Measurements from ENCODE around the gene FGF11. TPM values are rescaled to one million over a fixed set of nuclear protein-coding genes. Genes with fewer than 3 reads are reported as not detected.
A peak's percentile ranks its signal among the peaks of the same experiment; 100 is the strongest.

The FGF11 gene
- total RNA-seq, 6 experiments from 2014 or later: 0.10 to 0.31 (median 0.24) TPM; not detected in 3

DNA sequence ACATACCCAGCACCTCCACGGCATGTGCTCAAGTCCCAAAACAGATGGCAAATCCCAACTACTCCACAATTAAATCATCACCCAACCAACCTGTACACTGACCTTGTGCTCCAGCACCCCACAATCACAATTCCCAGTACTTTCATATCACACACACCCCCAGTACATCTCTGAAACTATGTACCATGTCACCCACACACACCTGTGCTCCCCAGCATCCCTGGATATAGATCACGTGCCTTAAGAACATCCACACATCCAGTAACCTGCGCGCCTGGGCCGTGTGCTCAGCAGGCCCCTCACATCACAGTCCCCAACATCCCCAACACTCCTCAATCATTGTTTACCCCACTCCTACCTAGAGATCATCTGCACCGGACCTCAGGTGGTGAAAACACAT, 29.6 kb upstream of the FGF11 start:
- Mint-ChIP-seq H3K9me3 (no peaks in the 10 kb centered on the region), H3K36me3 (ENCODE audit: low read depth) (peaks cover 17% of the 10 kb centered on the region), H3K27me3 (ENCODE audit: insufficient read depth) (peaks cover 2% of the 10 kb centered on the region), H3K4me1 (ENCODE audit: low read depth) (peaks cover 25% of the 10 kb centered on the region), H3K4me3 (no peak overlapping the region), H3K27ac (no peak overlapping the region)
- DNase-seq: no peak
- TF ChIP-seq, protein P1, sequence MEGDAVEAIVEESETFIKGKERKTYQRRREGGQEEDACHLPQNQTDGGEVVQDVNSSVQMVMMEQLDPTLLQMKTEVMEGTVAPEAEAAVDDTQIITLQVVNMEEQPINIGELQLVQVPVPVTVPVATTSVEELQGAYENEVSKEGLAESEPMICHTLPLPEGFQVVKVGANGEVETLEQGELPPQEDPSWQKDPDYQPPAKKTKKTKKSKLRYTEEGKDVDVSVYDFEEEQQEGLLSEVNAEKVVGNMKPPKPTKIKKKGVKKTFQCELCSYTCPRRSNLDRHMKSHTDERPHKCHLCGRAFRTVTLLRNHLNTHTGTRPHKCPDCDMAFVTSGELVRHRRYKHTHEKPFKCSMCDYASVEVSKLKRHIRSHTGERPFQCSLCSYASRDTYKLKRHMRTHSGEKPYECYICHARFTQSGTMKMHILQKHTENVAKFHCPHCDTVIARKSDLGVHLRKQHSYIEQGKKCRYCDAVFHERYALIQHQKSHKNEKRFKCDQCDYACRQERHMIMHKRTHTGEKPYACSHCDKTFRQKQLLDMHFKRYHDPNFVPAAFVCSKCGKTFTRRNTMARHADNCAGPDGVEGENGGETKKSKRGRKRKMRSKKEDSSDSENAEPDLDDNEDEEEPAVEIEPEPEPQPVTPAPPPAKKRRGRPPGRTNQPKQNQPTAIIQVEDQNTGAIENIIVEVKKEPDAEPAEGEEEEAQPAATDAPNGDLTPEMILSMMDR (IDR thresholded peaks at IDR 0.05): no peak

DNA sequence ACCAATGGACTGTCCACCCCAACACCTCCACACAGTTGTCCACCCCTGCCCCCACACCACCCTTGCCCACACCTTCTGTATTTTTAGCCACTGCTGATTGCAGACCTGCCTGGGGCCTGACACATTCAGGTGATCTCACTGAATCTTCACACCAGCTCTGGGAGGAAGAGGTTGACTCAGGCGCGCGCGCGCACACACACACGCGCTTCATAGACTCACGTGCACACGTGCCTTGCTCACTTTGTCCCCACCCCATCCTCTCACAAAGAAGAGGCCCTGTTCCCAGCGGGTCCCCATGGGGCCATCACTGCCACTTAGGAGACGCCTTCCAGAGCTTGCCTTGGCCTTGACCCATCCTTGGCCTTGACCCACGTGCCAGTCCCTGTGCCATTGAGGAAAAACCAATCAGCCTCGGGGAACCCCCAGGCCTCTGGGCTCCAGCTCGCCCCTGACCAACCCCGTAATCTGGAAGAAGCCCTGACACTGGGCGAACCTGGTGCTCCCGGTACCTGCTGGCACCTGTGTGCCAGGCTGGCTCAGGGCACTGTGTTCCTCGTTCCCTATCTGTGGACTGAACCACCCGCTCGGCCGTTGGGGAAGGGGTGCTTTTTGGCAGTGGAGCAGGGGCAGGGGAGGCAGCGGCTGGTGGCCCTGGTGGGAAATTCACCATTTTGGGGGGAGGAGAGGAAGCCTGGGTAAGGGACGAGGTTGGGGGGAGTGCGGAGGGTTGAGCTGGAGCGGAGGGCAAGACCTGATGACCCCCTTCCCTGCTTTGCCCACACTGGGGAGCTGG, 28.5 kb upstream of the FGF11 start:
- peaks cover 23% of the 10 kb centered on the region for H3K36me3 Mint-ChIP-seq (ENCODE audit: low read depth)
- H3K4me1 Mint-ChIP-seq (ENCODE audit: low read depth): peaks cover 21% of the 10 kb centered on the region
- no peak overlapping the region for H3K4me3 Mint-ChIP-seq
- TF ChIP-seq, protein P1 (IDR thresholded peaks at IDR 0.05): no peak
- no peak overlapping the region for H3K27ac Mint-ChIP-seq
- H3K27me3 Mint-ChIP-seq (ENCODE audit: insufficient read depth): peaks cover 2% of the 10 kb centered on the region
- no peak for DNase-seq
- no peaks in the 10 kb centered on the region for H3K9me3 Mint-ChIP-seq

DNA sequence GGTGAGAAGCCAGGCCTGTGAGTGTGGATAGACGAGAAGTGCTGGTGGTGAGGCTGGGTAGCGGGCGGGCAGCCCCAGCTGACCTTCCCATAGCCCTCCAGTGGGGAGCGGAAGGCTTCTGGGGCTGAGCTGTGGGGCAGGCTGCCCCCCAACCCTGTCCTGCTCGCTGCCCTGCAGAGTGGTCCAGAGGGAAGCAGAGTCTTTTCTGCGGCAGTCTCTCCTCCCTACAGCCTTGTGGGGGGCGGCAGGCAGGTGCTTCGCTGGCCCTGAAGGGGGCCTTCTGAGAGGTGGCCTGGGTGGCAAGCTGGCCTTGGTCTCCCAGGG, 27.9 kb upstream of the FGF11 start:
- DNase-seq: no peak
- H3K4me3 Mint-ChIP-seq: no peak overlapping the region
- H3K4me1 Mint-ChIP-seq (ENCODE audit: low read depth): peaks cover 16% of the 10 kb centered on the region
- peaks cover 27% of the 10 kb centered on the region for H3K36me3 Mint-ChIP-seq (ENCODE audit: low read depth)
- H3K27me3 Mint-ChIP-seq (ENCODE audit: insufficient read depth): peaks cover 4% of the 10 kb centered on the region
- no peak overlapping the region for H3K27ac Mint-ChIP-seq
- H3K9me3 Mint-ChIP-seq: no peaks in the 10 kb centered on the region
- TF ChIP-seq, protein P1 (IDR thresholded peaks at IDR 0.05): no peak

DNA sequence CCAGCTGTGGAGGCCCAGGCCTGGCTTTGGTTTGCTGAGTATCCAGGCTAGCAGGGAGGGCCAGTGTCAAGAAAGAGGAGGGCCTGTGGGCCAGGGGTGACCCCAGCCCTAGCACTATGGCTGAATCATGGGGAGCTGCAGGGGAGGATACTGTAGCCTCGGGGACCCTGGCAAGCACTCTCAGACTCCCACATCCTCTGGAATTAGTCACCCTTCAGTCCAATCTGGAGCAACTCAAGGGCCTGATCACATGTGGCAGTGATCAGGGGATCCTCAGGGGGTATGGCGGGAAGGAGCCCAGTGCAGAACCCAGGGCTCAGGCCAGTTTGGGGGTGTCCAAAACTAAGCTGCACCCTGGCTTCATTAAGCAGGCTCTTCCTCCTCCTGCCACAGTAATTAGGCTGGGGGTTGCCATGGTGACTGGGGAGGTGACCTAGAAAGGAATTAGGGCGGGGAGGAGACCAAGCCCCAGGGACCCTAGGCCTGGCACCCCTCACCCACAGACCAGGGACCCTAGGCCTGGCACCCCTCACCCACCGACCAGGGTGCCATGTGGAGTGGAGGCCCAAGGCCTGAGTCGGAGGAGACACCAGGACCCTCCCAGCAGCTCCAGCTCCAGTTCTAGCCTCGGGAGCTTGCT, 25.8 kb upstream of the FGF11 start:
- H3K27me3 Mint-ChIP-seq (ENCODE audit: insufficient read depth): peaks cover 4% of the 10 kb centered on the region
- H3K4me3 Mint-ChIP-seq: no peak overlapping the region
- peak overlapping the region; percentile 65 for H3K27ac Mint-ChIP-seq
- peaks cover 32% of the 10 kb centered on the region for H3K36me3 Mint-ChIP-seq (ENCODE audit: low read depth)
- peaks cover 16% of the 10 kb centered on the region for H3K4me1 Mint-ChIP-seq (ENCODE audit: low read depth)
- TF ChIP-seq, protein P1 (IDR thresholded peaks at IDR 0.05): no peak
- no peaks in the 10 kb centered on the region for H3K9me3 Mint-ChIP-seq
- DNase-seq: peak; percentile 70

DNA sequence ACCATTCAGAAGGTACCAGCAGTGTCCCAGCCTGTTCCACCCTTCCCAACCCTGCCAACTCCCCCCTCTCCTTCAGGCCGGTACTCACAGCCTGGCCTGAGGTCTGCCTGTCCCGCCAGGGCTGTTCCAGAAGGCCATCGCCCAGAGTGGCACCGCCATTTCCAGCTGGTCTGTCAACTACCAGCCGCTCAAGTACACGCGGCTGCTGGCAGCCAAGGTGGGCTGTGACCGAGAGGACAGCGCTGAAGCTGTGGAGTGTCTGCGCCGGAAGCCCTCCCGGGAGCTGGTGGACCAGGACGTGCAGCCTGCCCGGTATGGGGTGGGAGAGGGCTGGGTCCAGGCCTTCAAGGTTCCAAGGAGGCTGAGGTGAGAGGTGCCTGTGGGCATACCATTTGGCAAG, 24.5 kb upstream of the FGF11 start:
- DNase-seq: no peak
- Mint-ChIP-seq H3K27me3 (ENCODE audit: insufficient read depth) (peaks cover 5% of the 10 kb centered on the region), H3K4me3 (no peak overlapping the region), H3K9me3 (no peaks in the 10 kb centered on the region), H3K27ac (no peak overlapping the region), H3K4me1 (ENCODE audit: low read depth) (peaks cover 16% of the 10 kb centered on the region), H3K36me3 (ENCODE audit: low read depth) (peaks cover 21% of the 10 kb centered on the region)
- TF ChIP-seq, protein P1 (IDR thresholded peaks at IDR 0.05): no peak

Measured in HFFc6 (cell line).